Smooth muscle cell of the brain vasculature (primary cell): Measurements from ENCODE around the gene CNNM2.

Experiments
- DNase-seq: peaks from one replicate; pipeline ENCODE4 v3.0.0-alpha.2; 2012; ENCODE audit warnings: low read depth, low spot score

CNNM2 gene

GRCh38 chr10:103072276-103072675 lies 154.2 kb downstream of the CNNM2 start:
- no peak for DNase-seq

GRCh38 chr10:103072891-103073290 lies 154.8 kb downstream of the CNNM2 start:
- DNase-seq = no peak

- DNase-seq = no peak
Measured at GRCh38 chr10:103077020-103077419, 158.9 kb downstream of the CNNM2 start.

GRCh38 chr10:103077491-103078308 lies 159.6 kb downstream of the CNNM2 start:
- no peak for DNase-seq

- DNase-seq = no peak
Measured at GRCh38 chr10:103078309-103078615, 160.2 kb downstream of the CNNM2 start.

GRCh38 chr10:103078676-103079075 lies 160.6 kb downstream of the CNNM2 start:
- DNase-seq = no peak

GRCh38 chr10:103079100-103079499 lies 161.0 kb downstream of the CNNM2 start:
- no peak for DNase-seq

GRCh38 chr10:103079946-103080345 lies 161.9 kb downstream of the CNNM2 start:
- DNase-seq = no peak

GRCh38 chr10:103080891-103081581 lies 162.9 kb downstream of the CNNM2 start:
- no peak for DNase-seq

GRCh38 chr10:103082683-103083082 lies 164.6 kb downstream of the CNNM2 start:
- no peak for DNase-seq

- DNase-seq = no peak
Measured at GRCh38 chr10:103083266-103083976, 165.3 kb downstream of the CNNM2 start.

GRCh38 chr10:103083977-103084320 lies 165.9 kb downstream of the CNNM2 start:
- no peak for DNase-seq

GRCh38 chr10:103086261-103086660 lies 168.2 kb downstream of the CNNM2 start:
- no peak for DNase-seq

- DNase-seq = no peak
Measured at GRCh38 chr10:103086799-103087198, 168.7 kb downstream of the CNNM2 start.

- DNase-seq = no peak
Measured at GRCh38 chr10:103089493-103089892, 171.4 kb downstream of the CNNM2 start.

GRCh38 chr10:103090911-103091310 lies 172.8 kb downstream of the CNNM2 start:
- DNase-seq = no peak

- no peak for DNase-seq
Measured at GRCh38 chr10:103095005-103095404, 176.9 kb downstream of the CNNM2 start.

GRCh38 chr10:103096130-103096529 lies 178.0 kb downstream of the CNNM2 start:
- no peak for DNase-seq

GRCh38 chr10:103098240-103098639 lies 180.1 kb downstream of the CNNM2 start:
- DNase-seq = no peak

GRCh38 chr10:103100620-103101019 lies 182.5 kb downstream of the CNNM2 start:
- no peak for DNase-seq

- DNase-seq = no peak
Measured at GRCh38 chr10:103102195-103102594, 184.1 kb downstream of the CNNM2 start.

- DNase-seq = no peak
Measured at GRCh38 chr10:103103989-103104388, 185.9 kb downstream of the CNNM2 start.

- no peak for DNase-seq
Measured at GRCh38 chr10:103104721-103105120, 186.6 kb downstream of the CNNM2 start.
